Endothelial cell of umbilical vein (primary cell): Measurements from ENCODE around the gene DDR1. TPM values are rescaled to one million over a fixed set of nuclear protein-coding genes. Genes with fewer than 3 reads are reported as not detected.

Source experiments
- BruUV-seq: library from RNA; stranded (reverse); fragments of 400-500 nt; replicated peaks from 2 replicates; lab custom pipeline; 2021; lab: Mats Ljungman, UMichigan
- CTCF ChIA-PET: fragments of 300-600, 350-600 bp; sonication (Branson Sonifier 250); formaldehyde crosslinking; loops from one replicate; lab custom pipeline; 2021; ENCODE audit warnings: antibody characterized with exemption, inconsistent platforms; lab: Charles Lee
- POLR2A ChIA-PET: fragments of 300-600, 350-600 bp; sonication (Branson Sonifier 250); formaldehyde crosslinking; loops from one replicate; lab custom pipeline; 2021; ENCODE audit warnings: antibody characterized with exemption, inconsistent platforms; lab: Charles Lee
- DNase-seq: peaks from one replicate; pipeline ENCODE4 v3.0.0-alpha.2; 2011; ENCODE audit warnings: low read depth, low spot score
- FAIRE-seq: peaks from 2 replicates; lab custom pipeline; 2011; peaks lifted over from hg19 to GRCh38; lab: Jason Lieb, UNC
- H2AFZ ChIP-seq: 2 replicates; pipeline ENCODE4 v1.6.0; 2012; ENCODE audit warnings: low read depth, low read length, control low read depth, inconsistent platforms
- H3K27ac ChIP-seq: 2 replicates; pipeline ENCODE4 v1.5.1; 2011; ENCODE audit warnings: low read depth, mild to moderate bottlenecking, control low read depth, low read length, moderate library complexity; ENCODE audit not compliant: insufficient read depth
- H3K27me3 ChIP-seq, 2 experiments: 2 replicates each; pipeline versions ENCODE4 v1.6.0 to v1.6.1; 2011; ENCODE audit warnings: low read length in 2 of 2, mixed read lengths in 1 of 2; ENCODE audit not compliant: control insufficient read depth in 2 of 2, insufficient read depth in 2 of 2
- H3K36me3 ChIP-seq, 2 experiments: 2 replicates in 1 of 2; 3 replicates in 1 of 2; pipeline ENCODE4 v1.5.1; 2011; ENCODE audit warnings: low read length in 2 of 2, mild to moderate bottlenecking in 1 of 2, moderate library complexity in 1 of 2; ENCODE audit not compliant: control insufficient read depth in 2 of 2, insufficient read depth in 2 of 2; ENCODE audit errors: extremely low read depth in 1 of 2
- H3K4me1 ChIP-seq: 3 replicates; pipeline ENCODE4 v1.5.1; 2011; ENCODE audit warnings: mild to moderate bottlenecking, low read length; ENCODE audit not compliant: control insufficient read depth, insufficient read depth; ENCODE audit errors: extremely low read depth
- H3K4me2 ChIP-seq: 2 replicates; pipeline ENCODE4 v1.6.1; 2011; ENCODE audit warnings: low read length, control low read depth, mixed read lengths; ENCODE audit not compliant: insufficient read depth
- H3K4me3 ChIP-seq, 3 experiments: fragments of 200-600 bp in 1 of 3; sonication (generic), shearing (Covaris generic) in 1 of 3; replicated peaks in 1 of 3; 2 replicates each; pipeline ENCODE4 v1.5.1; 2011 to 2016; ENCODE audit warnings: control low read depth in 3 of 3, low read length in 3 of 3, mild to moderate bottlenecking in 2 of 3, inconsistent platforms in 1 of 3, low read depth in 1 of 3, moderate library complexity in 1 of 3; ENCODE audit not compliant: insufficient read depth in 1 of 3
- H3K79me2 ChIP-seq: 2 replicates; pipeline ENCODE4 v1.6.0; 2012; ENCODE audit warnings: low read length, inconsistent platforms; ENCODE audit not compliant: control insufficient read depth, insufficient read depth
- H3K9ac ChIP-seq: replicated peaks from 2 replicates; pipeline ENCODE3; 2011; ENCODE audit warnings: low read length, control low read depth; ENCODE audit not compliant: insufficient read depth; ENCODE audit errors: extremely low read depth
- H3K9me1 ChIP-seq: replicated peaks from 3 replicates; pipeline ENCODE4 v1.6.0; 2011; ENCODE audit warnings: mild to moderate bottlenecking, low read length; ENCODE audit not compliant: control insufficient read depth, insufficient read depth; ENCODE audit errors: extremely low read depth
- H3K9me3 ChIP-seq: replicated peaks from 2 replicates; pipeline ENCODE4 v1.5.1; 2012; ENCODE audit warnings: low read length, inconsistent platforms; ENCODE audit not compliant: control insufficient read depth, insufficient read depth
- H4K20me1 ChIP-seq: replicated peaks from 2 replicates; pipeline ENCODE3; 2011; ENCODE audit warnings: mild to moderate bottlenecking, low read length; ENCODE audit not compliant: control insufficient read depth, insufficient read depth; ENCODE audit errors: extremely low read depth
- EZH2 ChIP-seq: IDR thresholded peaks from 2 replicates; pipeline ENCODE4 v1.6.1; 2012; ENCODE audit warnings: borderline replicate concordance, low read depth, mild to moderate bottlenecking, moderate library complexity, low read length, inconsistent platforms; ENCODE audit not compliant: severe bottlenecking
- FOS ChIP-seq: IDR thresholded peaks from 2 replicates; pipeline ENCODE4 v1.6.1; 2011; ENCODE audit warnings: mild to moderate bottlenecking, low read length, moderate library complexity, borderline replicate concordance; ENCODE audit not compliant: insufficient read depth
- JUN ChIP-seq: IDR thresholded peaks from 2 replicates; pipeline ENCODE4 v1.6.1; 2011; ENCODE audit warnings: borderline replicate concordance, low read depth; ENCODE audit not compliant: insufficient read length, insufficient read depth
- MAX ChIP-seq: IDR thresholded peaks from 2 replicates; pipeline ENCODE4 v1.6.1; 2011; ENCODE audit not compliant: insufficient read depth, insufficient read length
- MYC ChIP-seq: IDR thresholded peaks from one replicate; pipeline ENCODE4 v1.6.1; 2011; ENCODE audit warnings: mild to moderate bottlenecking, low read depth, low read length
- POLR2AphosphoS5 ChIP-seq: IDR thresholded peaks from 2 replicates; pipeline ENCODE4 v1.6.1; 2012; ENCODE audit warnings: low read depth, mild to moderate bottlenecking, control low read depth, low read length, moderate library complexity; ENCODE audit not compliant: insufficient read depth
- dilution Hi-C: fragments of 300-500 bp; cut with MboI; formaldehyde crosslinking; loops from one replicate; pipeline ENCODE4 v1.15.0; 2019; ENCODE audit warnings: low sequenced_read_pairs; ENCODE audit not compliant: extremely low pct_ligation_motif_present
- intact Hi-C: fragments of 100-400 bp; cut with micrococcal nuclease; formaldehyde crosslinking; loops from one replicate; pipeline ENCODE4 v1.10.0; 2022
- polyA plus RNA-seq, 4 experiments: library from polyadenylated mRNA; depleted of rRNA in 3 of 4; stranded (reverse) in 3 of 4; unstranded in 1 of 4; fragments of >200 nt; gene quantifications; 2 replicates each; pipeline versions ENCODE4 v1.2.1 to v1.2.3, GENCODE V29; 2011 to 2012; ENCODE audit warnings: missing spikeins in 1 of 4
- total RNA-seq: library from RNA; stranded (reverse); gene quantifications from 2 replicates; pipeline ENCODE4 v1.2.3, GENCODE V29; 2021
- TF ChIP-seq, protein P1 (sequence below), 2 donors: IDR thresholded peaks; 1 replicate in 1 of 2; 2 replicates in 1 of 2; pipeline ENCODE4 v1.5.1; 2011; ENCODE audit warnings: low read length in 2 of 2, mild to moderate bottlenecking in 2 of 2, moderate library complexity in 2 of 2, control low read depth in 1 of 2, inconsistent platforms in 1 of 2, low read depth in 1 of 2; ENCODE audit not compliant: insufficient read depth in 1 of 2; ENCODE audit errors: extremely low read depth in 1 of 2

The DDR1 gene
- total and polyA plus RNA-seq, 2 donors (not counting 3 experiments of a cell fraction or from before 2014, with no cell fraction given): 8.8 to 22.9 TPM

- Histone ChIP-seq H3K9ac (no peak overlapping the region), H3K9me1 (no peaks in the 10 kb centered on the region), H3K27ac (no peak overlapping the region), H3K9me3 (no peaks in the 10 kb centered on the region), H4K20me1 (no peaks in the 10 kb centered on the region), H2AFZ (no peak overlapping the region), H3K4me1 (no peaks in the 10 kb centered on the region), H3K79me2 (no peaks in the 10 kb centered on the region), H3K27me3 (peaks cover 10 to 15% of the 10 kb centered on the region in 2 experiments), H3K4me3 (no peak overlapping the region), H3K36me3 (no peaks in the 10 kb centered on the region), H3K4me2 (no peak overlapping the region)
- DNase-seq (no peak), FAIRE-seq (no peak)
- BruUV-seq: no TSS peak
- intact Hi-C loops (no loop called here), dilution Hi-C loops (no loop called here)
- TF ChIP-seq MYC (no peak), FOS (no peak), MAX (no peak), JUN (no peak), POLR2AphosphoS5 (no peak), EZH2 (no peak)
- TF ChIP-seq, protein P1, sequence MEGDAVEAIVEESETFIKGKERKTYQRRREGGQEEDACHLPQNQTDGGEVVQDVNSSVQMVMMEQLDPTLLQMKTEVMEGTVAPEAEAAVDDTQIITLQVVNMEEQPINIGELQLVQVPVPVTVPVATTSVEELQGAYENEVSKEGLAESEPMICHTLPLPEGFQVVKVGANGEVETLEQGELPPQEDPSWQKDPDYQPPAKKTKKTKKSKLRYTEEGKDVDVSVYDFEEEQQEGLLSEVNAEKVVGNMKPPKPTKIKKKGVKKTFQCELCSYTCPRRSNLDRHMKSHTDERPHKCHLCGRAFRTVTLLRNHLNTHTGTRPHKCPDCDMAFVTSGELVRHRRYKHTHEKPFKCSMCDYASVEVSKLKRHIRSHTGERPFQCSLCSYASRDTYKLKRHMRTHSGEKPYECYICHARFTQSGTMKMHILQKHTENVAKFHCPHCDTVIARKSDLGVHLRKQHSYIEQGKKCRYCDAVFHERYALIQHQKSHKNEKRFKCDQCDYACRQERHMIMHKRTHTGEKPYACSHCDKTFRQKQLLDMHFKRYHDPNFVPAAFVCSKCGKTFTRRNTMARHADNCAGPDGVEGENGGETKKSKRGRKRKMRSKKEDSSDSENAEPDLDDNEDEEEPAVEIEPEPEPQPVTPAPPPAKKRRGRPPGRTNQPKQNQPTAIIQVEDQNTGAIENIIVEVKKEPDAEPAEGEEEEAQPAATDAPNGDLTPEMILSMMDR (IDR thresholded peaks at IDR 0.05; ENCODE audit: extremely low read depth in 1 of 2, insufficient read depth in 1 of 2, low read depth in 1 of 2, low read length in 2 of 2): no peak
- POLR2A ChIA-PET: interaction anchor here (0.7 kb wide), 1 partner anchor 23 kb away, joined by 3 read pairs; no protein-coding TSS in a partner anchor
- CTCF ChIA-PET: interaction anchor here (1.0 to 2.9 kb wide), 4 partner anchors 11 to 17 kb away, joined by 3 to 9 read pairs (median 4); no protein-coding TSS in a partner anchor
Observed at GRCh38 chr6:30857112-30857511, 27.2 kb upstream of the DDR1 start.
